Loucy (cell line): ENCODE measurements around the gene UPK3A.

Source experiments
- EZH2phosphoT487 ChIP-seq: fragments of 200-600 bp; IDR thresholded peaks from 2 replicates; pipeline ENCODE4 v1.6.1; 2018; ENCODE audit warnings: antibody characterized with exemption, mild to moderate bottlenecking, moderate library complexity, borderline replicate concordance
- TF ChIP-seq, protein P1 (sequence below): fragments of 200-600 bp; sonication (generic); conservative IDR thresholded peaks from 2 replicates; pipeline ENCODE4 v1.5.1; 2014; ENCODE audit warnings: mild to moderate bottlenecking, antibody characterized with exemption, low read length

DNA sequence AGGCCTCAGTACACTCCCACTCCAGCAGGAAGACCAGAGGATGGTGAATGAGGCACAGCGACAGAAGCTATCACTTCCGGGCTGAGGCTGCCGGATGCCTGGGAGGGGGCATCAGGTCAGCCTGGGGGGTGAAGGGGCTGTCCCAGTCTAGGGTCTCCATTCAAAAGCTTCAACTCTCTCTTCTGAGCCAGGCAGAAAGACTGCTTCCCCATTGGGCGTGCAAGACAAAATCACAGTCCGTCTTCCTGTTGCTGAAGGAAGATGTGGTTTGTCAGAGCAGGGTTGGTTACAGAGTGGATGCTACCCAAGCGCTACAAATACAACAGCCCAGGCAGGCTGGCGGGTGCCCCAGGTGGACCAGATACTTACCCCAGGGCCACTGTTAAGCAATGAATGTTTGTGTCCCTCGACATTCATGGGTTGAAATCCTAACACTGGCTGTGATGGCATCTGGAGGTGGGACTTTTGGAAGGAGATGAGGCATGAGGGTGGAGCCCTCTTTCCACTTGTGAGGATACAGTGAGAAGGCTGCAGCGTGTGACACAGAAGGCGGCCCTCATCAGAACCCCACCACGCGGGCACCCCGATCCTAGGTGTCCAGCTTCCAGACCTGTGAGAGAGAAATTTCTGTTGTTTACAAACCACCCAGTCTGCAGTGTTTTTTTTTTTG is 12.0 kb downstream of the UPK3A start:
- TF ChIP-seq, protein P1, sequence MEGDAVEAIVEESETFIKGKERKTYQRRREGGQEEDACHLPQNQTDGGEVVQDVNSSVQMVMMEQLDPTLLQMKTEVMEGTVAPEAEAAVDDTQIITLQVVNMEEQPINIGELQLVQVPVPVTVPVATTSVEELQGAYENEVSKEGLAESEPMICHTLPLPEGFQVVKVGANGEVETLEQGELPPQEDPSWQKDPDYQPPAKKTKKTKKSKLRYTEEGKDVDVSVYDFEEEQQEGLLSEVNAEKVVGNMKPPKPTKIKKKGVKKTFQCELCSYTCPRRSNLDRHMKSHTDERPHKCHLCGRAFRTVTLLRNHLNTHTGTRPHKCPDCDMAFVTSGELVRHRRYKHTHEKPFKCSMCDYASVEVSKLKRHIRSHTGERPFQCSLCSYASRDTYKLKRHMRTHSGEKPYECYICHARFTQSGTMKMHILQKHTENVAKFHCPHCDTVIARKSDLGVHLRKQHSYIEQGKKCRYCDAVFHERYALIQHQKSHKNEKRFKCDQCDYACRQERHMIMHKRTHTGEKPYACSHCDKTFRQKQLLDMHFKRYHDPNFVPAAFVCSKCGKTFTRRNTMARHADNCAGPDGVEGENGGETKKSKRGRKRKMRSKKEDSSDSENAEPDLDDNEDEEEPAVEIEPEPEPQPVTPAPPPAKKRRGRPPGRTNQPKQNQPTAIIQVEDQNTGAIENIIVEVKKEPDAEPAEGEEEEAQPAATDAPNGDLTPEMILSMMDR: no peak
- TF ChIP-seq EZH2phosphoT487: no peak
